SK-N-SH treated with all-trans-retinoic acid at 6 μM for 48 hours (cell line): ENCODE data around the gene TBC1D3B.
"Not testable (repeated sequence)": the region's sequence is repeated elsewhere in the genome, so short reads cannot be mapped to it uniquely, and the experiment has no call there.

Source experiments
- OSR1 ChIP-seq: fragments of 250-450 bp; sonication (Bioruptor Pico); IDR thresholded peaks from 2 replicates; pipeline ENCODE4 v1.8.0; 2022; ENCODE audit warnings: moderate library complexity, mild to moderate bottlenecking, inconsistent platforms
- PPARA ChIP-seq: fragments of 250-450 bp; sonication (Bioruptor Pico); IDR thresholded peaks from 2 replicates; pipeline ENCODE4 v1.5.0; 2020; ENCODE audit warnings: mild to moderate bottlenecking, borderline replicate concordance
- RARB ChIP-seq: fragments of 250-450 bp; sonication (Bioruptor Pico); IDR thresholded peaks from 2 replicates; pipeline ENCODE4 v1.8.0; 2021; ENCODE audit warnings: mild to moderate bottlenecking, moderate library complexity
- TCF4 ChIP-seq: fragments of 250-450 bp; sonication (Bioruptor Pico); IDR thresholded peaks from 2 replicates; pipeline ENCODE4 v1.8.0; 2021; ENCODE audit warnings: mild to moderate bottlenecking, moderate library complexity, borderline replicate concordance
- TOX ChIP-seq: fragments of 250-450 bp; sonication (Bioruptor Pico); IDR thresholded peaks from 2 replicates; pipeline ENCODE4 v1.8.0; 2021; ENCODE audit warnings: mild to moderate bottlenecking, moderate library complexity, borderline replicate concordance
- ZC3H10 ChIP-seq: fragments of 250-450 bp; sonication (Bioruptor Pico); IDR thresholded peaks from 2 replicates; pipeline ENCODE4 v1.5.1; 2021; ENCODE audit warnings: mild to moderate bottlenecking, moderate library complexity
- ZFP3 ChIP-seq: fragments of 250-450 bp; sonication (Bioruptor Pico); IDR thresholded peaks from 2 replicates; pipeline ENCODE4 v1.5.0; 2020; ENCODE audit warnings: mild to moderate bottlenecking, moderate library complexity
- ZFP30 ChIP-seq: fragments of 450-650 bp; formaldehyde crosslinking; IDR thresholded peaks from 2 replicates; pipeline ENCODE4 v1.5.0; 2022; ENCODE audit warnings: mild to moderate bottlenecking, moderate library complexity
- ZNF565 ChIP-seq: fragments of 450-650 bp; formaldehyde crosslinking; conservative IDR thresholded peaks from 2 replicates; pipeline ENCODE4 v1.5.0; 2020; ENCODE audit warnings: low read depth, mild to moderate bottlenecking, moderate library complexity
- ZNF70 ChIP-seq: fragments of 450-650 bp; formaldehyde crosslinking; IDR thresholded peaks from 2 replicates; pipeline ENCODE4 v1.5.0; 2020; ENCODE audit warnings: mild to moderate bottlenecking, moderate library complexity
- TF ChIP-seq, protein P1 (sequence below): fragments of 250-450 bp; sonication (Bioruptor Pico); IDR thresholded peaks from 2 replicates; pipeline ENCODE4 v1.8.0; 2020; ENCODE audit warnings: mild to moderate bottlenecking, moderate library complexity, borderline replicate concordance
- TF ChIP-seq, protein P2 (sequence below): fragments of 250-450 bp; sonication (Bioruptor Pico); IDR thresholded peaks from 2 replicates; pipeline ENCODE4 v1.5.1; 2020; ENCODE audit warnings: low read depth, mild to moderate bottlenecking, moderate library complexity

- not testable (repeated sequence) for TF ChIP-seq ZFP30 (CRISPR knock-in tag); RARB; ZNF565; ZC3H10 (CRISPR knock-in tag); TOX (CRISPR knock-in tag); OSR1 (CRISPR knock-in tag); PPARA (CRISPR knock-in tag); ZNF70 (CRISPR knock-in tag); TCF4 (CRISPR knock-in tag); ZFP3 (CRISPR knock-in tag)
- TF ChIP-seq, protein P1, sequence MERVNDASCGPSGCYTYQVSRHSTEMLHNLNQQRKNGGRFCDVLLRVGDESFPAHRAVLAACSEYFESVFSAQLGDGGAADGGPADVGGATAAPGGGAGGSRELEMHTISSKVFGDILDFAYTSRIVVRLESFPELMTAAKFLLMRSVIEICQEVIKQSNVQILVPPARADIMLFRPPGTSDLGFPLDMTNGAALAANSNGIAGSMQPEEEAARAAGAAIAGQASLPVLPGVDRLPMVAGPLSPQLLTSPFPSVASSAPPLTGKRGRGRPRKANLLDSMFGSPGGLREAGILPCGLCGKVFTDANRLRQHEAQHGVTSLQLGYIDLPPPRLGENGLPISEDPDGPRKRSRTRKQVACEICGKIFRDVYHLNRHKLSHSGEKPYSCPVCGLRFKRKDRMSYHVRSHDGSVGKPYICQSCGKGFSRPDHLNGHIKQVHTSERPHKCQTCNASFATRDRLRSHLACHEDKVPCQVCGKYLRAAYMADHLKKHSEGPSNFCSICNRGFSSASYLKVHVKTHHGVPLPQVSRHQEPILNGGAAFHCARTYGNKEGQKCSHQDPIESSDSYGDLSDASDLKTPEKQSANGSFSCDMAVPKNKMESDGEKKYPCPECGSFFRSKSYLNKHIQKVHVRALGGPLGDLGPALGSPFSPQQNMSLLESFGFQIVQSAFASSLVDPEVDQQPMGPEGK (CRISPR knock-in tag), result not testable (repeated sequence)
- TF ChIP-seq, protein P2, sequence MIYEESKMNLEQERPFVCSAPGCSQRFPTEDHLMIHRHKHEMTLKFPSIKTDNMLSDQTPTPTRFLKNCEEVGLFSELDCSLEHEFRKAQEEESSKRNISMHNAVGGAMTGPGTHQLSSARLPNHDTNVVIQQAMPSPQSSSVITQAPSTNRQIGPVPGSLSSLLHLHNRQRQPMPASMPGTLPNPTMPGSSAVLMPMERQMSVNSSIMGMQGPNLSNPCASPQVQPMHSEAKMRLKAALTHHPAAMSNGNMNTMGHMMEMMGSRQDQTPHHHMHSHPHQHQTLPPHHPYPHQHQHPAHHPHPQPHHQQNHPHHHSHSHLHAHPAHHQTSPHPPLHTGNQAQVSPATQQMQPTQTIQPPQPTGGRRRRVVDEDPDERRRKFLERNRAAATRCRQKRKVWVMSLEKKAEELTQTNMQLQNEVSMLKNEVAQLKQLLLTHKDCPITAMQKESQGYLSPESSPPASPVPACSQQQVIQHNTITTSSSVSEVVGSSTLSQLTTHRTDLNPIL (CRISPR knock-in tag), result not testable (repeated sequence)
These were observed 44.5 kb upstream of the TBC1D3B start for GRCh38 chr17:36220737-36221580.
